ENCODE results near the gene OBSL1. TPM values are rescaled to one million over a fixed set of nuclear protein-coding genes. Genes with fewer than 3 reads are reported as not detected.

Gene OBSL1
- total RNA-seq, 3 donors from 2014 or later = 69.2 to 91.9 (median 73.1) TPM

- TF ChIP-seq CTCF (IDR thresholded peaks at IDR 0.05) = no peak
- TF ChIP-seq POLR2A (IDR thresholded peaks at IDR 0.05) = no peak
- TF ChIP-seq POLR2AphosphoS5 (IDR thresholded peaks at IDR 0.05) = no peak
- H3K4me3 ChIP-seq = no peak overlapping the region
- H3K27me3 ChIP-seq = no peaks in the 10 kb centered on the region
- H3K36me3 ChIP-seq = no peaks in the 10 kb centered on the region
- H3K27ac ChIP-seq = no peak overlapping the region
- H3K4me1 ChIP-seq = no peaks in the 10 kb centered on the region
- DNase-seq (ENCODE audit: low spot score in 2 of 2) = peak in 1 of 2 donors; percentile 58
- no peaks in the 10 kb centered on the region for H3K9me3 ChIP-seq
- intact Hi-C loops (cut with DNase I; ENCODE audit: low total_unique reads) = no loop called here
Observed at GRCh38 chr2:219612577-219613286, 41.4 kb upstream of the OBSL1 start.

GRCh38 chr2:219611866-219612576, 40.7 kb upstream of the OBSL1 start:
- DNase-seq (ENCODE audit: low spot score in 2 of 2) = no peak
- Histone ChIP-seq H3K36me3 (no peaks in the 10 kb centered on the region), H3K27ac (no peak overlapping the region), H3K4me1 (no peaks in the 10 kb centered on the region), H3K9me3 (no peaks in the 10 kb centered on the region), H3K4me3 (no peak overlapping the region), H3K27me3 (no peaks in the 10 kb centered on the region)
- no peak for TF ChIP-seq CTCF (IDR thresholded peaks at IDR 0.05)
- TF ChIP-seq POLR2A (IDR thresholded peaks at IDR 0.05) = no peak
- no peak for TF ChIP-seq POLR2AphosphoS5 (IDR thresholded peaks at IDR 0.05)
- intact Hi-C loops (cut with DNase I; ENCODE audit: low total_unique reads) = no loop called here

- Histone ChIP-seq H3K4me1 (no peaks in the 10 kb centered on the region), H3K4me3 (no peak overlapping the region), H3K27me3 (no peaks in the 10 kb centered on the region), H3K36me3 (no peaks in the 10 kb centered on the region), H3K27ac (no peak overlapping the region), H3K9me3 (no peaks in the 10 kb centered on the region)
- DNase-seq (ENCODE audit: low spot score in 2 of 2) = no peak
- intact Hi-C loops (cut with DNase I; ENCODE audit: low total_unique reads) = no loop called here
- TF ChIP-seq CTCF (IDR thresholded peaks at IDR 0.05) (no peak), POLR2AphosphoS5 (IDR thresholded peaks at IDR 0.05) (no peak), POLR2A (IDR thresholded peaks at IDR 0.05) (no peak)
Observed at GRCh38 chr2:219611306-219611705, 40.0 kb upstream of the OBSL1 start.

DNA sequence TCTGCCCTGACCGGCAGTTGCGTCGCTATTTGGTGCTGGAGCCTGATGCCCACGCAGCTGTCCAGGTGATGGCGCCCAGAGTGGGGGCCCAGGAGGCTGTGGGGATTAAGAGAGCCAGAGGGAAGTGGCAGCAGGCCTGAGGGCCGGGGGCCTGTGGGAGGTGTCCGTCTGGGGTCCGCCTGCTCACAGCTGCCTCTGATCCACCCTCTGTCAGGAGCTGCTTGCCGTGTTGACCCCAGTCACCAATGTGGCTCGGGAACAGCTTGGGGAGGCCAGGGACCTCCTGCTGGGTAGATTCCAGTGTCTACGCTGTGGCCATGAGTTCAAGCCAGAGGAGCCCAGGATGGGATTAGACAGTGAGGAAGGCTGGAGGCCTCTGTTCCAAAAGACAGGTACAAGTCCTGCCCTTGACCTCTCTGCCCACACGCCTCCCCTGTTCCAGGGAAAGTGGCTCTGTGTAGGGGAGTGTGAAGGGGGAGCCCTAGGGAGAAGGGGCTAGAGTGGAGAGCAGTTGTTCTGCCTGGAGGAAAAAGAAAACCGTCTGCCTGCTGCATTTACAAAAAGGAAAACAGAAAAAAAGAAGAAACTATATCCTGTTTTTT, 37.9 kb upstream of the OBSL1 start:
- TF ChIP-seq POLR2A (IDR thresholded peaks at IDR 0.05) (no peak), POLR2AphosphoS5 (IDR thresholded peaks at IDR 0.05) (no peak), CTCF (IDR thresholded peaks at IDR 0.05) (no peak)
- Histone ChIP-seq H3K27ac (no peak overlapping the region), H3K27me3 (no peaks in the 10 kb centered on the region), H3K4me1 (no peaks in the 10 kb centered on the region), H3K4me3 (no peak overlapping the region), H3K9me3 (no peaks in the 10 kb centered on the region), H3K36me3 (no peaks in the 10 kb centered on the region)
- no peak for DNase-seq (ENCODE audit: low spot score in 2 of 2)
- intact Hi-C loops (cut with DNase I; ENCODE audit: low total_unique reads) = no loop called here
